ELR (cell line): ENCODE data around the gene GIPC3.
"Not testable (repeated sequence)": the region's sequence is repeated elsewhere in the genome, so short reads cannot be mapped to it uniquely, and the experiment has no call there.

Source experiments
- DNase-seq: peaks from one replicate; pipeline ENCODE4 v3.0.0-alpha.2; 2015; ENCODE audit warnings: low read depth

Gene GIPC3

DNA sequence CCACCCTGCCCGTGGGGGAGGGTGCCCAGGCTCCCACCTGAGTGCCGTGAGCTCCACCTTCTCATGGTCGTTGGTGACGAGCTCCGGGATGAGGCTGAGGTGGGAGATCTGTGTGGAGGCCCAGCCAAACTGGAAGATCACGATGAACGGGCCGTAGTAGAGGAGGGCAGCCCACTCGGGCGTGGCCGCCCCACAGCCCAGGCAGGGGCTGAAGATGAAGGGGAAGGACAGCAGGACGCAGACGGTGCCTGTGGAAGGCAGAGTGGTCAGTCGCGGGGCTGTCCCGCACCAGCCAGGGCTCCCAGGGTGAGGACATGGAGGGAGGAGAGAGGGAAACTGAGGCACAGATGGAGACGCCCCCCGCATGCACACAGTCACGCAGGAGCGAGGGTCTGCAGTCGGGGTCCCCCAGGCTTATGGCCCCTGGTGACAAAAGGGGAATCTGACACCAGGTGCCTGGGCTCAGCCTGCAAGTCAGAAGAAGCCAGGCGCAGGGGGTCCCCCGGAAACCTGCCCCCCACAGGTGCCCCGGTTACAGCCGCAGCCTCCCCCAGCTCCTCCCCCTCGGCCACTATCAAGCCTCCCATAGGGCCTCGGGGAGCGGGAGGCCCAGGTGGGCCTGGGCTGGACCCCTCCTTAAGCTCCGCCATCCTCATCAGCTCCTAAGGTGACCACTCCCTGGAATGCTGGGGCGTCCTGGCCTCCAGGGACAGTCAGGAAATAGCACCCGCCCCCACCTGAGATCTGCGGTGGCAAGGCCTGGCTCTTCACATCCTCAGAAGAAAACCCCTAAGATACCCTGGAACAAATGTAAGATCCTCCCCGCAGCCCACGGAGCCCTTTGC lies 34.1 kb upstream of the GIPC3 start:
- DNase-seq: no peak

DNA sequence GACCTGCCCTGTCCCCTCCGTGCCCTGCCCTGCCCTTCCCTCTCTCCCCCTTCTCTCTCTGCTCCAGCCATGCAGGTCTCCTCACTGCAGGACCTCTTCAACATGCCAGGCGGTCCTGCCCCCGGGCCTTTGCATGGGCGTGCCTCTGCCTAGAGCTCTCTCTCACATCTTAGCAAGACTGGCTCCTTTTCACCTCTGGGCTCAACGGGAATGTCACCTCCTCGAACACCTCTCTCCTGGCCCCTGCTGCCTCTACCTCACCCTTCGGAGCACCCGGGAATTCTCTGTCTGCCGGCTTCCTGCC lies 33.5 kb upstream of the GIPC3 start:
- no peak for DNase-seq

DNA sequence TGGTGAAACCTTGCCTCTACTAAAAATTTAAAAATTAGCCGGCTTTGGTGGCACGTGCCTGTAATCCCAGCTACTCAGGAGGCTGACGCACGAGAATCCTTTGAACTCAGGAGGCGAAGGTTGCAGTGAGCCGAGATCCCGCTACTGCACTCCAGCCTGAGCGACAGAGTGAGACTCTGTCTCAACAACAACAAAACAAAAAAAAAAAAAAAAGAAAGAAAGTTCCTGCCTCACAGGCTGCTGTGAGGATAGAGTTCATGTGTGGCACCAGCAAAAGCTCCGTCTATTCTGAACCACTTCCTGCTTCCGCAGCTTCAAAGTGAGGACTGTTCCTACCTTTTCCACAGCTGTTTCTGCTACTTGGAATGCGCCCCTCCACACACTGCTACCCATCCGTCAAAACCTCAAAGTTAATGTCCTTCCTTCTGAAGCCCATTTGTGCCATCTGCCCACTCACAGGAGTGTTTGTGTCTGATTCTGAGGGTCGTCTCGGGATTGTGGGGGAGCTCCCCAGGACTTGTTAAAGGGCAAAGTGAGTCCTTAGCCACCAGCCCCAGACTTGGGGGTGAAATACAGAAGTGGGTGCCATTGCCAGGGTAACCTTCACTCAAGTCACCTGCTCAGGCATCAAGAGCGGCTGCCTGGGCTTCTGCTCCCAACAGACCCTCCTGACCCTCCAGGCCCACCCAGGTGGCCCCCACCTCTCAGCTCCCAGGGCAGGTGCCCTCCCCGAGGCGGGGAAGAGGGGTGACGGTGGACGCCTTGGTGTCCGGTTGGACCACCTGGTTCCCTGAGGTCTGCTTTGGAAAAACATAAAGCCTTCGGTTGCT lies 30.8 kb upstream of the GIPC3 start:
- no peak for DNase-seq

DNA sequence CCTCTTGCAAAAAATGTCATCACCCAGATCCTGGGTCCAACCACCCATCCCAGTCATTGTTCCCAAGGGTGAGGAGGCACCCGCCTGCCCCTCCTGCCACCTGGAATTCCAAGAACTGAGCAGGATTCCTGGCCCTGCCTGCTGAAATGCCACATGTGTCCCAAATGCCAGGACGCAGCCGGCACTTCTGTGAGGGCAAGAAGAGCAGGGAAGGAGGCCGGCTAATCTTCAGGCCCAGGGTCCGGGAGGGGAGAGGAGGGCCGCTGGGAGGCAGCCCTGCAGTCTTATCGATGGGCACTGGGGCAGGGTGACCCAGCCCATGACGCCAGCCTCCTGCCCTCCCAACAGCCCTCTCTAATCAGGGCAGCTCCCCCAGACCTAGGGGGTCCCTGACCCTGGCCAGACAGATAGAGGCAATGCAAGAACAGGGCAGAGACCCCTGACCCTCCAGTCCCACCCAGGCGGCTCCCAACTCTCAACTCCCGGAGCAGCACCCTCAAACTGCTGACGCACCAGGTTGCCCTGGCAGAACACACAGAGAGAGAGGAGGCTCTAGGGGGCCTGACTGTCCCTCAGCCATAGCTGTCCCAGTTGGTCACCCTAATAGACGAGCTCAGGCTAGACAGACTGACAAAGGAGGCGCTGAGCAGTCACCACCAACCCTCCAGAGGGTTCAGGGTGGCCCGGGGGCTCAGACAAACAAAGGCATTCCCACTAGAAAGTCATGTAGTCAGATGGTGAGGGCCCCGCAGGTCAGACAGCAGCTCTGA lies 29.4 kb upstream of the GIPC3 start:
- no peak for DNase-seq

DNA sequence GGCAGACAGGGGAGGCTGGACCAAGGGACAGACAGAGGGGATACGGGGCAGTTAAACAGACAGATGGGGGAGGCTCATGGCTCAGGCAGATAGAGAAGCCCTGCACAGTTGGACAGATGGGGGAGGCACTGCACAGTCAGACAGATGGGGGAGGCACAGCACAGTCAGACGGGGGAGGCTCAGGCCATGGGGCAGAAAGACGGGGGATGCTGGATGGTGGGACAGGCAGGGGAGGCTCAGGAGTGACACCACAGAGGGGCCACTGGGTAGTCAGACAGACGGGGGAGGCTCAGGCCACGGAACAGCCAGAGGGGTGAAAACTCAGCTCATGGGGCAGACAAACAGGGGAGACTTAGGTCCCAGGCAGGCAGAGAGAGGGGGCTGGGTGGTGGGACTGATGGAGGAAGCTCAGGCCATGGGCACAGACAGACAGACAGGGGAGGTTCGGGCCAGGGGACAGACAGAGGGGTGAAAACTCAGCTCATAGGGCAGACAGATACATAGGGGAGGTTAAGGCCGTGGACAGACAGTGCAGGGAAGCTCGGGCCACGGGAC lies 28.8 kb upstream of the GIPC3 start:
- no peak for DNase-seq

DNA sequence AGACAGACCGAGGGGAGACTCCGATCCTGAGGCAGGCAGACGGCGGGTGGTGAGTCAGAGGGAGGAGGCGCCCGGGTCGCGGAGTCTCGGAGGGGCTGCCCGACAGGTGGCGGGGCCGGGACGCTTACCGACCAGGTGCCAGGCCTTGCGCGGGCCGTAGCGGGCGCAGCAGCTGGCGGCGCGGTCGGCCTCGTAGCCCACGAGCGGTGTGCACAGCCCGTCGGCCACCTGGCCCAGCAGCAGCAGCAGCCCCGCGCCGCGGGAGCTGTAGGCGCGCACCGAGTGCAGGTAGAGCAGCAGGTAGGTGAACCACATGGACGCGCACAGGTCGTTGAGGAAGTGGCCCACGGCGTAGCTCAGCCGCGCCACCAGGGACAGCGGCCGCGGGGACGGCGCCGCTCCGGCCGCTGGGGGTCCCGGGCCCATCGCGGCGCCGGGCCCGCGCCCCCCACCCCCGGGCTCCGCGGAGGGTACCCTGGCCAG lies 28.3 kb upstream of the GIPC3 start:
- peak; percentile 82 for DNase-seq

DNA sequence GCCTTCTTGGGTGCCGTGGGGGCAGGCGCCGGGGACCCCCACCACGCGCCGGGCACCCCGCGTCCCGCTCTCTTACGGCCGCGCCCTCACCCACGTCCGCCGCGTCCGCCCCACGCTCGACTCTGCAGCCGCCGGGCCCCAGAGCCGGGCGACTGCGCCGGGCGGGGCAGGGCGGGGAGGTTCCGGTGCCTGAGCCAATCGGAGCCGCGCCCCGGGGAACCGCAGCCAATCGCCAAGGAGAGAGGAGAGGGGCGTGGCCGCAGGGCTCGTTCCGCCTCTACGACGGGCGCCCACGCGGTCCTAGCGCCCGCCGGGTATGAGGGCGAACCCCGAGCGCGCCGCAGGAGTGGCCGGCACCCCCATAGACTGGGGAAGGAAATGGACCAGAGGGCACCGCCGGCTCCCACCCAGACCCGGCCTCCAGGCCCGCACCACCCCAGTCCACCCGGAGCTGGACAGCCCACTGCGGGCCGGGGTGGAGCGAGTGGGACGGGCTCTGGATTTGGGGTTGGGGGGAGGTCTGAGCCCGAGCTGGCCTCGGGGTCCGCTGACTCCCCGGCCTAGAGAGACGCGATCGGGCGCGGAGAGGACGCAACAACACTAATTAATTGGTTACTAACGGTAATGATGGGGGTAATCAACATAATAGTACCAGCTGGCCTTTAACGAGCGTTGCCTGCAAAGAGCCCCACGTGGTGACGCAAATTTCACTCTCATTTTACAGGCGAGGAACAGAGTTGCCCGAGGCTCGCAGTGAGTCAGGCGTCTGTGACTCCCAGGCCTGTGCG lies 27.6 kb upstream of the GIPC3 start, which contains the start of gene MFSD12:
Gene MFSD12 (minus strand): TSS at position 126 of the 788 bp plus-strand sequence. CDS start 183 bp downstream, outside the sequence.
- DNase-seq: peak; percentile 98

DNA sequence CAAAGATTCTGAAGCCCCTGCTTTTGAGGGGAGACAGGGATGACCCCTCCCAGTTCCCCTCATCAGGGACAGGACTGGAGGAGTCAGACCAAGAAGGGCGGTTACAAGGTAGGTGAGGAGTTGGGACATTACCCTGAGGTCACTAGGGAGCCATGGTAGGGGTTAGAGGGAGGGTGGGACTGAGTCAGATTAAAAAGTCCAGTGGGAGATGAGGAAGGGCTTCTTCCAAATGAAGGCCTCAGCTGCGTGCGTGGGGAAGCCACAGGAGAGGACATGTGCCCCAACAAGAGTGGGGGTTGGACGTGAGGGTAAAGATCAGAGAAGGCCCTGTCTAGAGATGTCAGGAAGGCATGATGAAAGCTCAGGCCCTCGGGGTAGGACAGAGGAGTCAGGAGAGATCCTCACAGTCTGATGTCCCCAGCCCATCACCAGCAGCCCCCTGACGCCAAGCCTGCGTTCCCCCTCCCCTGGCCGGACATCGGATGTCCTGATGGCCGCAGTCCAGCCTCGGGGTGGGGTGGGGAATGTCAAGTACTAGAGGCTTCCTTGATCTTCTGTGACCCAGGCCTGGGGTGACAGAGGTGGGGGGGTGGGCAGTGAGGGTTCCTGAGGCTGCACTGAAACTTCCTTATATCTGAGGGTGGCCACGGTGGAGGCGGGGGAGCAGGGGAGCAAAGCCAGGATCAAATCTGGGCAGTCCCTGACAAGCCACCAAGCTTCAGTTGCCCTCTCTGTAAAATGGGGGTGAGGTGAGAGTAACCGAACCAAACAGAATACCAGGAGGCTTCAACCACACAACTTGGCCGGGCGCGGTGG lies 21.4 kb upstream of the GIPC3 start:
- DNase-seq: no peak

DNA sequence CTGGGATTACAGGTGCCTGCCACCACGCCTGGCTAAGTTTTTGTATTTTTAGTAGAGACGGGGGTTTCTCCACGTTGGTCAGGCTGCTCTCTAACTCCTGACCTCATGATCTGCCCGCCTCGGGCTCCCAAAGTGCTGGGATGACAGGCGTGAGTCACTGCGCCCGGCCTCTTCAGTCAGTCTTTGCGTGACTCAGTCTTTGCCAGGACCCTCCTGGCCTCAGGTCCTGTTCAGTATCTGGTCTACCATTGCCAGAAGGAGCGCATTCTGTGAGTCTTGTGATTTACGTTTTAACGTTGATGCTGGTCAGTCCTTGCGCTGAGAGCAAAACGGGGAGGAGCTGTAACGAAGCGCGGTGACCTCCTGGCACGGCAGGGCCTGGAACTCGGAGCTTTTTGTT lies 20.1 kb upstream of the GIPC3 start:
- peak; percentile 99 for DNase-seq

DNA sequence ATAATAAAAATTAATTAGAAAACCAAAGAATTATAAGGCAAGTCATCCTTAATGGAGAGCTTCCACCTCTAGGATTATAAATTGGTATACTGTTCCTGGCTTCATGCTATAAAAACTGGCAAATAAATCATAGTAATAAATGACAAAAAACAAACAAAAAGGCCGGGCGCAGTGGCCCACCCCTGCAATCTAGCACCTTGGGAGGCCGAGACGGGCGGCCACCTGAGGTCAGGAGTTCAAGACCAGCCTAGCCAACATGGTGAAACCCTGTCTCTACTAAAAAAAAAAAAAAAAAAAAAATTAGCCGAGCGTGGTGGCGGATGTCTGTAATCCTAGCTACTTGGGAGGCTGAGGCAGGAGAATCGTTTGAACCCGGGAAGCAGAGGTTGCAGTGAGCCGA lies 15.2 kb upstream of the GIPC3 start:
- DNase-seq: not testable (repeated sequence)

DNA sequence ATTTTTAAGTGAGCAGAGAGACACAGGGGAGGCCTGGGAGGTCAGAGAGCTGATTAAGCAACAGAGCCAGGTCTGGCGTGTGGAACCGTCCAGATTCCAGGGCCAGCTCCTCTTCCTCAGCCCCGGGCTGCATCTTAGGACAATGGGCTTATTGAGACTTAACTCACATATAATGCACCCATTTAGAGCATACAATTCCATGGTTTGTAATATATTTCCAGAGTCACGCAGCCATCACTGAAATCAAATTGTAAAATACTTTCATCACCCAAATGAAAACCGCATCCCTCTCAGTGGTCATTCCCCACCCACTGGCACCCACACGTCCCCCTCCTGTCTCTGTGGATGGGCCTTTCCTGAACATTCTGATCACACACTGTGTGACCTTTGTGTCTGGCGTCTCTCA lies 14.7 kb upstream of the GIPC3 start:
- DNase-seq: no peak

DNA sequence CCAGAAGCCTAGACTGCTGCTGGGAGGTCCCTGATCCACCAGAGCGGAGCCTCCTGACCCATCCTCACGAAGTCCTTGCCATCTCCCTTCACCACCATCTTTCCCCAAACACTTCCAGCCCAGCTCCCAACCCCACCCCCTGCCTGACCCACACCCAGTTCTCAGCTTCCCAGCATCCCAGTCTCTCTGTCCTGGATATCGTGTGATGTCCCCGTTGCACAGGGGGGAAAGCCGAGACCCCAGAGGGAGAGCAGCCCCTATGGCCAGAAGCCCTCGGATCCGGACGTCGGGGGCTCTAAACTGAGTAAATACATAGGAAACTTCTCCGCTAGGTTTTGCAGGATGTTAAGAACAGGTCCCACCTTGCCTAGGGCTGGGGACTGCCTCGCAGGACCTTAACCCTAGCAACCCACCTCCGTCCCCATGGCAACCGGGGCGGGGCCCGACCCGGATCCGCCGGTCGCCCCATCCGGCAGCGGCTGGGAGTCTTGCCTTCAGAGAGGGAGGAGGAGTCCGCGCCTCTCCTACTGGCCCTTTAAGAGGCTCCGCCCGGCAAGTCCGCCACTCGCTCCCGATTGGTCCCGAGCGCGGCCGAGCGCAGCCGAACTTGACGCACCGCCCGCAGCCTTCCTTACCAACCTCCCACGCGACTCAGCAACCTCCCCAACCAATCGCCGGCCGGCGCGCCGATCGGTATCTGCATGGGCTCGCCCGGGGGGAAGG lies 13.0 kb upstream of the GIPC3 start:
- DNase-seq: peak; percentile 100

DNA sequence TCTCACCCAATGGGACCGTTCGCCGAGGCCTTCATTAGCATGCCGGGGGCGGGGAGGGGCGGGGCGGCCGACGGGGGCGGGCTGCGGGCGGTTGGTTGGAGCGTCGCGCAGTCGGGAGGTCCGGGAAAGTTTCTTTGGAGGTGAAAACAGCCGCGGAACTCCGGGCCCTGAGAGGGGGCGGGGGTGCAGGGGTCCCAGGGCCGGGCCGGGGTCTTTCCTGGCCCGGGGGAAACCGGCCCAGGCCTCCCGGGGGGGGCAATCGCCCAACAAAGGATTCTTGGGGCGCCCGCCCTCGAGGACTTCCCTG lies 12.5 kb upstream of the GIPC3 start, which contains the start of gene HMG20B:
Gene HMG20B (plus strand): TSS at position 90 of the 307 bp plus-strand sequence. CDS start 366 bp downstream, outside the sequence.
- DNase-seq: no peak

DNA sequence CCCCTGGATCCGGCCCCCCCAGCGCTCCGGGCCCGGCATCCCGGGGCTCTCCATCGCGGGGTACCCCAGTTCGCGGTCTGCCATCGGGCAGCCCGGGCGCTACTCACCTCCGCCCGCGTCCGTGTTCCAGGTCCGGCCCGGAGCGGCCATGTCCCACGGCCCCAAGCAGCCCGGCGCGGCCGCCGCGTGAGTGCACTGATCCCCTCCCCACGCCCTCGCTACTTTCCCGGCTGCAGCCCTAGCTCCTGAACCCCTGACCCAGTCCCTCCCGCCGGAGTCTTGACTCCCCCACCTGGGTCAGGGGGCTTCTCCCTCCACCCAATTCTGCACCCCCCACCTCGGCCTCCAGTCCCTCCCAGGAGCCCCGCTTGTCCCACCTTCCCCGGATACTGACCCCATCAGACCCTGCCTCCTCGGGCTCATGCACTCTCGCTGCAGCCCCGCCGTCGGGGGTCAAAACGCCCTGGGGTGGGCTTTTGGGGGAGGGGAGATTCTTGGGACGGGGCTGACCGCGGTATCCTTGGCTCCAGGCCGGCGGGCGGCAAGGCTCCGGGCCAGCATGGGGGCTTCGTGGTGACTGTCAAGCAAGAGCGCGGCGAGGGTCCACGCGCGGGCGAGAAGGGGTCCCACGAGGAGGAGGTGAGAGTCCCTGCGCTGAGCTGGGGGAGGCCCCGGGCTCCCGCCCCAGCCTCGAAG lies 12.0 kb upstream of the GIPC3 start:
- DNase-seq: peak; percentile 42

DNA sequence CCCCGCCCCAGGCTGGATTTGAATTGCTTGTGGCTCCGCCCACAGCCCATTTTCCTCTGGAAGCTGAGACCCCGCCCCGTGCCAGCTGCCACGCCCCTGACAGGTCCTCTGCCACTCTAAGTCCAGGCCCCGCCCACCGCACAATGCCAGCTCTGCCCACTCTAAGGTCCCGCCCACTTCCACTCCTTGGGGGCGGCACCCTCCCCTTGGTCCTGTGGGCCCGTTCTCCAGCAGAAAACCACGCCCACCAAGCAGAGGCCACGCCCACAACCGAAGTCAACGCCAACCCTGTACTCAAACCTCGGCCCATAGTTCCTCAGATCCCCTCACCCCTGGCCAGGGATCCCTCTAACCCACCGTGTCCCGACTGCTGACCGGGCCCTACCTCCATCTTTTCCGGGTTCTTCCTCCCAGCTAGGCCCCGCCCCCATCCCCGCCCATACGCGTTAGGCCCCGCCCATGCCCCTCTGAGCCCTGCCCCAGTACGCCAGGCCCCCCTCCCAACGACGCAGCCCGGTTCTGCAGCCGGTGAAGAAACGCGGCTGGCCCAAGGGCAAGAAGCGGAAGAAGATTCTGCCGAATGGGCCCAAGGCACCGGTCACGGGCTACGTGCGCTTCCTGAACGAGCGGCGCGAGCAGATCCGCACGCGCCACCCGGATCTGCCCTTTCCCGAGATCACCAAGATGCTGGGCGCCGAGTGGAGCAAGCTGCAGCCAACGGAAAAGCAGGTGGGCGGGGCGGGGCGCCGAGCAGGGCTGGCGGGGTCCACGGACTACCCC lies 11.2 kb upstream of the GIPC3 start:
- peak; percentile 98 for DNase-seq

DNA sequence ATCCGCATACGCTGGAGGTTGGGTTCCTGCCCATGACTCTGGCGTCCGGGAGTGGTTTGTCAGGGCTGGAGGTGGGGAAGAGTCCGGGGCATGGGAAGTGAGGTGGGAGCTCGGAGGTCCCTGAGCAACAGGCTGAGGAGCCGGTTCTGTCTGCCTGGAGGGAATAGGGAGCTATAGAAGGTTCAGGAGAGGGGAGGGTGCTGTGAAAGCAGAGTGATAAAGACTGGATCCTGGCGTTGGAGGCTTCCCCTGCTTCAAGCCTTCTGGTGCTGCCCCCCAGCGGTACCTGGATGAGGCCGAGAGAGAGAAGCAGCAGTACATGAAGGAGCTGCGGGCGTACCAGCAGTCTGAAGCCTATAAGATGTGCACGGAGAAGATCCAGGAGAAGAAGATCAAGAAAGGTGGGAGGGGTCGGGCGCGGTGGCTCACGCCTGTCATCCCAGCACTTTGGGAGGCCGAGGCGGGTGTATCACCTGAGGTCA lies 10.0 kb upstream of the GIPC3 start:
- DNase-seq: peak; percentile 66

DNA sequence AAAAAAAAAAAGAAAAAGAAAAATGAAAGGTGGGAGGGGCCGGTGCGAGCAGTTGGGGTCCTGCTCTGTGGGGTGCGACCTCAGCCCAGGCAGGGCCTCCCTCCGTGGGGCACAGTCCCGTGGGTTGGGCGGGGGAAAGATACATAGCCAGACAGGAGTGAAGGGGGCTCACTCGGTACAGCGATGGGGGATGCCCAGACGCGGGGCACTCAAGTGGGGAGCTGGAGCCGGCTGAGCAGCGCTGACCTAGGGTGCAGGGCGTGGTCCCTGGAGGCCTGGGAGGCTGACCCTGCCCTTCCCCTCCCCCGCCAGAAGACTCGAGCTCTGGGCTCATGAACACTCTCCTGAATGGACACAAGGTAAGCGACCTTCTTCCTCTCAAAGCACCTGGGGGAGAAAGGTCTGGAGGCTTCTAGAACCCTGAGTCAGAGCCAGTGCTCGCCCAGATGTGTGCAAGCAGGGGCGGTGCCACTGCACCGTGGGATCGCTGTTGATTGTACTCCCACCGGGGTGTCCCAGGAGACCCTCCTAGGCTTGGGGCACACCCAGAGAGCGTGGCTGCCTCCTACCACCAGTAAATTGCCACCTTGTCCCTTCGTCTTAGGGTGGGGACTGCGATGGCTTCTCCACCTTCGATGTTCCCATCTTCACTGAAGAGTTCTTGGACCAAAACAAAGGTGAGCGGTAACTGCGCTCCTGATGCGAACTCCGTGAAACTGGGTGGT lies 9.2 kb upstream of the GIPC3 start:
- DNase-seq: no peak
